ENCODE measurements around the gene NEURL3. TPM values are rescaled to one million over a fixed set of nuclear protein-coding genes. Genes with fewer than 3 reads are reported as not detected.
A peak's percentile ranks its signal among the peaks of the same experiment; 100 is the strongest.

Gene NEURL3
- total and polyA plus RNA-seq, 4 donors = 0.24 to 2.1 (median 0.72) TPM

DNA sequence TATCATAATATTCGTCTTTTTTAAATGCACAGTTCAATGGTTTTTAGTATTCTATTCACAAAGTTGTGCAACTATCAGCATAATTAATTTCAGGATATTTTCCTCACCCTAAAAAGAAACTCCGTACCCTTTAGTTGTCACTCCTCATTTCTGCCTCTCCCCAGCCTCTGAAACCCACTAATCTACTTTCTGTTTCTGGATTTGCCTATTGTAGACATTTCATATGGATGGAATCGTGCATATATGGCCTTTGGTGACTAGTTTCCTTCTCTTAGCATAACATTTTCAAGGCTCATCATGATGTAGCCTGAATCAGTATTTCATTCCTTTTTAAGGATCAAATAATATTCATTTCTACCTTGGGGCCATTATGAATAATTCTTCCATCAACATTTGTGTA lies 18.5 kb downstream of the NEURL3 start:
- H3K4me1 ChIP-seq (ENCODE audit: control insufficient read depth in 5 of 5, insufficient read depth in 5 of 5, low read length in 5 of 5) = peaks cover 0 to 7% (median 0%) of the 10 kb centered on the region in 5 donors
- no peaks in the 10 kb centered on the region for H3K36me3 ChIP-seq (ENCODE audit: control insufficient read depth in 4 of 4, insufficient read depth in 4 of 4, low read length in 4 of 4)
- no peaks in the 10 kb centered on the region for H3K9me3 ChIP-seq (ENCODE audit: control insufficient read depth in 4 of 4, insufficient read depth in 3 of 4, low read length in 3 of 4)
- H3K4me3 ChIP-seq = no peak overlapping the region
- peak overlapping the region in 1 of 2 donors; percentile 55 for H3K27ac ChIP-seq (ENCODE audit: low read depth in 1 of 2, low read length in 1 of 2)
- WGBS, 2 donors = 33 to 56% methylated on average over 3 of the region's 3 CpGs
- ATAC-seq (ENCODE audit: insufficient read depth, low FRiP score) (no peak), DNase-seq (no peak)
- no peak for TF ChIP-seq CTCF (IDR thresholded peaks at IDR 0.05; ENCODE audit: control extremely low read depth, extremely low read depth)
- no peaks in the 10 kb centered on the region for H3K27me3 ChIP-seq (ENCODE audit: control insufficient read depth in 3 of 3, insufficient read depth in 3 of 3, low read length in 2 of 3)
- no peak overlapping the region for H3K9ac ChIP-seq (ENCODE audit: insufficient read depth in 1 of 2, low read length in 2 of 2)

DNA sequence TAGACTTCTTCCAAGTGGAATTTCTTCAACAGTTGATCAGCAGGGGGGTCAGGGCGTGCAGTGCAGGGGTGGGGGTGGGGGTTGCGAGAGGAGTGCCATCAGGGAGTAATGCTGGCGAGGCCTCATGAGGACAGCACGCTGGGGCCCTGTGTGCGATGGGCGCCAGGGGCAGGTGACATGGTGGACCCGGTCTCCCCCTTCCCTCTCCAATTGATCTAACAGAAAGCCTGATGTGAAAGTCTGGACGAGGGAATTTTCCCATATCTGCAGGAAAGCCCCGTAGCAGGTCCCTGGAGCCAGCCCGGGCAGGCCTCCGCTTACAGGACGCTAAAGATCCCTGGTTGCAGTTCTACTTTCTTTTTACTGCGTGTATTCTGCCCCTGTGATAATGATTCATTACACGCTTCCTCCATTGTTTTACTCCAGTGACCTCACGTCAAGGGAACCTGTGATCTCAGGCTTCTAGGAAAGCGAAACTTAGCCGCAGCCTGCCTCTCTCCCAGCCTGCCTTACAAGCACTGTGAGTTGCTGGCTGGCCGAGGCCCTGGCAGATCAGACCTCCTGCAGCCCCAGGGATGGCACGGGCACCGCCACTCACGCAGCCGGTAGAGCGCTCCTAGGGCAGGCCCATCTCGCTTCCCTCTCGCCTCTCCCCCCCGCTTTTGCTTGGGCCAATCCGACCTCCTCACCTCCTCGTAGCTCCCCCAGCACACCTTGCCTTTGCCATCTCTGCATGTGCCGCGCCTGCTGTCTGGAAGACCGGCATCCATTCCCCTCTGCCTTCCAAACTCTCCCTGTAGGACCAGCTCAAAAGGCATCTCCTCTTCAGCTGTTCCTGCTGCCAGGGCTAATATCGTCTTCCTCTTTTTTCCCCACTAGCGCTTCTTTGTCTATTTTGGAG lies 19.2 kb downstream of the NEURL3 start:
- 19 to 23% methylated on average over 33 of the region's 33 CpGs for WGBS, 2 donors
- H3K4me1 ChIP-seq (ENCODE audit: control insufficient read depth in 5 of 5, insufficient read depth in 5 of 5, low read length in 5 of 5) = peaks cover 0 to 7% (median 0%) of the 10 kb centered on the region in 5 donors
- no peaks in the 10 kb centered on the region for H3K36me3 ChIP-seq (ENCODE audit: control insufficient read depth in 4 of 4, insufficient read depth in 4 of 4, low read length in 4 of 4)

GRCh38 chr2:96485350-96485749 lies 19.8 kb downstream of the NEURL3 start:
- Histone ChIP-seq H3K27ac (ENCODE audit: low read depth in 1 of 2, low read length in 1 of 2) (peak overlapping the region; percentile 30 to 94), H3K4me3 (no peak overlapping the region), H3K9ac (ENCODE audit: insufficient read depth in 1 of 2, low read length in 2 of 2) (no peak overlapping the region), H3K9me3 (ENCODE audit: control insufficient read depth in 4 of 4, insufficient read depth in 3 of 4, low read length in 3 of 4) (no peaks in the 10 kb centered on the region), H3K4me1 (ENCODE audit: control insufficient read depth in 5 of 5, insufficient read depth in 5 of 5, low read length in 5 of 5) (peaks cover 0 to 7% (median 0%) of the 10 kb centered on the region in 5 donors), H3K27me3 (ENCODE audit: control insufficient read depth in 3 of 3, insufficient read depth in 3 of 3, low read length in 2 of 3) (no peaks in the 10 kb centered on the region), H3K36me3 (ENCODE audit: control insufficient read depth in 4 of 4, insufficient read depth in 4 of 4, low read length in 4 of 4) (no peaks in the 10 kb centered on the region)
- DNase-seq (no peak), ATAC-seq (ENCODE audit: insufficient read depth, low FRiP score) (no peak)
- WGBS, 2 donors = 82 to 83% methylated on average over 9 of the region's 9 CpGs
- TF ChIP-seq CTCF (IDR thresholded peaks at IDR 0.05; ENCODE audit: control extremely low read depth, extremely low read depth) = no peak

More for the DNA sequence above, 19.2 kb downstream of the NEURL3 start:
- no peaks in the 10 kb centered on the region for H3K9me3 ChIP-seq (ENCODE audit: control insufficient read depth in 4 of 4, insufficient read depth in 3 of 4, low read length in 3 of 4)
- peak; percentile 84 for ATAC-seq (ENCODE audit: insufficient read depth, low FRiP score)
- no peaks in the 10 kb centered on the region for H3K27me3 ChIP-seq (ENCODE audit: control insufficient read depth in 3 of 3, insufficient read depth in 3 of 3, low read length in 2 of 3)
- no peak for TF ChIP-seq CTCF (IDR thresholded peaks at IDR 0.05; ENCODE audit: control extremely low read depth, extremely low read depth)
- DNase-seq = peak; percentile 56 to 75 (median 65)
- peak overlapping the region; percentile 32 for H3K4me3 ChIP-seq
- H3K9ac ChIP-seq (ENCODE audit: insufficient read depth in 1 of 2, low read length in 2 of 2) = peak overlapping the region in 1 of 2 donors; percentile 79
- peak overlapping the region; percentile 84 to 94 for H3K27ac ChIP-seq (ENCODE audit: low read depth in 1 of 2, low read length in 1 of 2)

Data from lung (tissue), 12 donors.